UCSD-AML1 (cell line): ENCODE data around the gene PLA2G2A.
"Not testable (repeated sequence)": the region's sequence is repeated elsewhere in the genome, so short reads cannot be mapped to it uniquely, and the experiment has no call there.

ENCODE experiments used
- DNase-seq: peaks from one replicate; lab custom pipeline; 2025; ENCODE audit not compliant: unreplicated experiment; lab: John Stamatoyannopoulos, UW

Gene PLA2G2A

DNA sequence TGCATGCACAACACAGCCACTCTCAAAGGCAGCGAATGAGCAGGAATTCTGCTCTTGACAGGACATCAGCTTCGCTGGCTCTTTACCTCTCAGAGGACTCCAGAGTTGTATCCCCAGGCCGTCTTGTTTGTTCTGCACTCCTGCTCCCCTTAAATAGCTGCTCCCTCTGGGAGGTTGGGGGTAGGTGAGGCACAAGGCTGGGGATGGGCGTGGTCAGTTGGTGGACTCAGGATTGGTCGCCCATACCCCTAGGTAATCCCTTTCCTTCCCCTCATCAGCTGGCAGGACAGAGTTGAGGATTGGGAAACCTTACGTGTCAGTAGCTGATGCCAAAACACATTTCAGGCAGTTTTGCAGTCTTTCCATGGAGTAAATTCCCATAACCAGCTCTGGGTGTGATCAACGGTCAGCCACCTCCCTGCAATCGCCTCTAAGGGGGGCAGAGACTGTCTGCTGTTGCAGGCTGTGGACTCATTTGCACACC is at the start of gene PLA2G2A:
Gene PLA2G2A (minus strand): TSS at position 125 of the 484 bp plus-strand sequence. CDS start 845 bp downstream, outside the sequence.
- DNase-seq, result no peak

DNA sequence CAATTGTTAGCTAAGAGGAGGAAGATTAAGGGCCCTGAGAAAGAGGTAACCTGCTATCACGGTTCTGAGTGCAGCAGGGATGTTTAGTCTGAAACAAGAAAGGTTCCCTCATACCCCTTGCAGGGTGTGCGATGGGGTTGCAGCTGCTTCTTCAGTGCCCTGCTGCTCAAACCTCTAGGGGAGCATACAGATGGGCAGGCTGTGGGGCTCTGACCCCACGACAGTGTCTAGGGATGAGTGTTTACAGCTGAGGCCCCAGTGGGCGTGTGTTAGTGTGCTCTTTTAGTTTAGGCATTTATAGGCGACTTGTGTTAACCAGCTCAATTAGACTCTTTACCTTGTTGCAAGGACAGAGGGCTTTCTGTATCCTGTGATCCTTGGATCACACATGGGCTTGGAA is 49.3 kb upstream of the PLA2G2A start:
- DNase-seq, result no peak

DNA sequence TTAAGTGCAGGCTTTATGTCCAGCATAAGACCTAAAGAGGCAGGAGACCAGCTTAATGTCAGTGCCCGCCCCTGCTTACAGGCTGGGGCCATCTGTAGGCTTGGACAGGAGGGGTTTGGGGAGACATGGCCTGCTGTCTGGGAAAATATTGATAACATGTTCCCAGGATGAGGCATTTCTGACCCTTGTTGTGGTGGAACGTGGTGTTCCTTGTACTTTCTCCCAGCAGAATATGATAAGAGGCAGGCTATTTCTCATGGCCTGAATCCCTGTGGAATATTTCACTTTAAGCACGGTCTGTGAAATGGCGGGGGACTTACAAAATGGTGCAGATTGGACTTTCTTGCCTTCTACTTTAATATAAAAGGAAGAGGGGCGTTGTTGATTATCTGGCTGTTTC is 48.7 kb upstream of the PLA2G2A start:
- no peak for DNase-seq

DNA sequence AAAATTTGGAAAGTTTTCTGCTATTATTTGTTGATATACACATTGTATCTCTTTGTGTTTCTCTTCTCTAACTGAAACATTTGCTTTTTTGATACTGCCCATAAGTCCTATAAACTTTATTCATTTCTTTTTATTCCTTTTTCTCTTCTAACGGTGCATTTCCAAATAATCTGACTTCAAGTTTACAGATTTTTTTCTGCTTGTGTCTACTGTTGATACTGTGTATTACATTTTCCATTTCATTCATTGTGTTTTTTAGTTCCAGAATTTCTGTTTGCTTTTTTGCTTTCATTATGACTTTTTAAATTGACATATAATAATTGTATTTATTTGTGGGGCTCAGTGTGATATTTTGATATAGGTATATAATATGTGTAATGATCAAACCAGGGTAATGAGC is 38.3 kb upstream of the PLA2G2A start:
- DNase-seq, result no peak

- no peak for DNase-seq
These were observed 34.7 kb upstream of the PLA2G2A start for GRCh38 chr1:20014153-20014552.

DNA sequence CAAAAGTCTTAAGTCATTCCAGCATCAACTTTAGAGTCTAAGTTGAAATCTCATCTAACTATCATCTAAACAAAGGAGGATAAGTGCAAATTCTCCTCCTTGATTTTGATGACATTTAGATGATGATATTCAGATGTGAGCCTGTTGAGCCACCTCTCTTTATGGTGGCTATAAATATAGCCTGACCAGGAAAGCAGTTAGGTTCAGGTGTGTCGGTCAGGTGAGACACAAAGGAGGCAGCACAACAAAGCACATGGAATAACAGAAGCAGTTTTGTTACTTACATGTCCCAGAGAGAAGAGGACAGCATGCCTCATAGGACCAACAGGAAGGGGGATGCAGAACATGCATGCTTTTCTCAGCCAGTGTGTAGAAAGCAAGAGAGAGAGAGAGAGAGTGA is 30.6 kb upstream of the PLA2G2A start:
- no peak for DNase-seq

DNA sequence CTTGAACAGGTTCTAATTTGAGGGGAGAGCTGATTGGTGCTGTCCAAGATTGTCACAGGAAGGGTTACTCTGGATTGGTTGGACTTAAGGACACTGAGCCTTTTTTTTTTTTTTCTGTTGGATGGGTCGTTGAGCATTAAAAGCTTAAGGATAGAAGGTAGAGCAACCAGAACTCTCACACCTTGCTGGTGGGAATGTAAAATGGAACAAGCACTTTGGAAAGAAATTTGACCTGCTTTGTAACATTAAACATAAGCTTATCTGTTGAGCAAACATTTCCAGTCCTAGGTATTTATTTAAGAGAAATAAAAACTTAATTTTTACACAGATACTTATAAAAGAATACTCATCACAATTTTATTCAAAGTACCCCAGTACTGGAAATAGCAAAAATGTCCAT is 29.8 kb upstream of the PLA2G2A start:
- no peak for DNase-seq

GRCh38 chr1:20008391-20008841 is 29.0 kb upstream of the PLA2G2A start:
- DNase-seq, result no peak

DNA sequence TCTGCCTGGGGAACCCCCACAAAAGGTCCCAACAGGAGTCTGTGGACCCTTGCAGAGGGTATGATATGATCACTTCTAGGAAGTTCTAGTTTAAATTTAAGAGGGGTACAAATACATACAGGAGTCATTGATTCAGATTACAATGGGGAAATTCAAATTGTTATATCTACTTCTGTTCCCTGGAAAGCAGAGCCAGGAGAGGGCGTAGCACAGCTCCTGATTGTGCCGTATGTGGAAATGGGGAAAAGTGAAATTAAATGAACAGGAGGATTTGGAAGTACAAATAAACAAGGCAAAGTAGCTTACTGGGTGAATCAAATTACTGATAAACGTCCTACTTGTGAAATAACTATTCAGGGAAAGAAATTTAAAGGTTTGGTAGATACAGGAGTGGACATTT is 19.4 kb upstream of the PLA2G2A start:
- not testable (repeated sequence) for DNase-seq

DNA sequence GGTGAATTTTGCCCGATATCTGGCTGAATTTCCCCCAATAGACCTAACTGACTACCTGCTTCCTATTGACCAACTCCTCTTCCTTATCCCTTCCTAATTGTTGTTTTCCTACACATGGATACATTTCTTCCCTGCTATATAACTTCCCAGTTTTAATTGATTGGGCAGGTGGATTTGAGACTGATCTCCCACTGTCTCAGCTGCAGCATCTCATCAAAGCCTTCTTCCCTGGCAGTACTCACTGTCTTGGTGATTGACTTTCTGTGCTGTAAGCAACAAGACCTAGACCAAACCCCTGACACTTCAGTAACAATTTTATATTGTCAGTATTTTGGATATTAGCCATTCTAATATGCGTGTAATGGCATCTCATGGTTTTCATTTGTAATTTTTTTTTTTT is 11.3 kb upstream of the PLA2G2A start:
- no peak for DNase-seq

DNA sequence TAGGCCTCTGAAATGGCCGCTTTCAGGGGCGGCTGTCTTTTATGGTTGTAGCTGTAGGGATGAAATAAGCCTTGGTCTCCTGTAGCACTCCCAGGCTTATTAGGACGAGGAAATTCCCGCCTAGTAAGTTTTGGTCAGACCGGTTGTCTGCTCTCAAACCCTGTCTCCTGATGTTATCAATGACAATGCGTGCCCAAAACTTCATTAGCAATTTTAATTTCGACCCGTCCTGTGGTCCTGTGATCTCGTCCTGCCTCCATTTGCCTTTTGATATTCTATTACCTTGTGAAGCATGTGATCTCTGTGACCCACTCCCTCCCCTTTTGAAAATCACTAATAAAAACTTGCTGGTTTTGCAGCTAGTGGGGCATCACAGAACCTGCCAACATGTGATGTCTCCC is 10.8 kb upstream of the PLA2G2A start:
- DNase-seq, result not testable (repeated sequence)

- no peak for DNase-seq
These were observed 9.0 kb upstream of the PLA2G2A start for GRCh38 chr1:19988267-19989006.

DNA sequence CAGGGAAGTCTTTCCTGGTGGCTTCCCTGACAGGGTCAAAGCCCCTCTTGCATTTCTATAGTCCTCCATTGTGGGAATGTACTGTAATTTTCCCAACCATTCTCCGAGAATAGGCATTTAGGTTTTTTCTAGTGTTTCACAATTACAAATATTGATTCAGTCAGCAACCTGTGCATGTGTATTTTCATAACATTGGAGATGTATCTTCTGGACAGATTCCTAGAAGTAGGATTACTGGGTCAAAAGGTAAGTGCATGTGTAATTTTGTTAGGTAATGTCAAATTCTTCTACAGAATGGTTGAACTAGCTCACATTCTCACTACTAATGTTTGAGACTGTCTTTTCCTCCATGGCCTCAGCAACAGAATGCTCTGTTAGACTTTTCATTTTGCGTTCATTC is 8.3 kb upstream of the PLA2G2A start:
- DNase-seq, result no peak

- not testable (repeated sequence) for DNase-seq
These were observed 5.1 kb upstream of the PLA2G2A start for GRCh38 chr1:19984409-19985016.

- DNase-seq, result no peak
These were observed 2.3 kb upstream of the PLA2G2A start for GRCh38 chr1:19981507-19982312.

GRCh38 chr1:19981170-19981506 is 1.7 kb upstream of the PLA2G2A start:
- no peak for DNase-seq

DNA sequence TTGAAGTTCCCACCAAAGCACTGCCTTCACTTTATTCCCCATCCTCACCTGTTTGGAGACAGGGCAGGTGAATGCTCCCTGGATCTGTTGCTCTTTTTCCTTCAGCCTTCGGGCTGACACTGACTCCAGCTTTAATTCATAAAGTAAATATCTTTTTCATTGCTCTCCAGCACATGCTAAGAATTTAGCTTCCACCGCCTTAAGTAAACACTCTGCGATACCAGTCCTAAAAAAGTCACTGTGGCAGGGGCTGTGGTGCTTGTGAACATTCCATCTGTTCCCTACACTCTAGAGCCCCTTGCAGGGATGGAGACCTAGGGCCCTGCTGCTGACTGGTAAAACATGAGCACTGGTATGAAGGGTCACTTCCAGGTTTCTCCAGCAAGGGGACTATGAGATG is 896 bp upstream of the PLA2G2A start:
- DNase-seq, result no peak

DNA sequence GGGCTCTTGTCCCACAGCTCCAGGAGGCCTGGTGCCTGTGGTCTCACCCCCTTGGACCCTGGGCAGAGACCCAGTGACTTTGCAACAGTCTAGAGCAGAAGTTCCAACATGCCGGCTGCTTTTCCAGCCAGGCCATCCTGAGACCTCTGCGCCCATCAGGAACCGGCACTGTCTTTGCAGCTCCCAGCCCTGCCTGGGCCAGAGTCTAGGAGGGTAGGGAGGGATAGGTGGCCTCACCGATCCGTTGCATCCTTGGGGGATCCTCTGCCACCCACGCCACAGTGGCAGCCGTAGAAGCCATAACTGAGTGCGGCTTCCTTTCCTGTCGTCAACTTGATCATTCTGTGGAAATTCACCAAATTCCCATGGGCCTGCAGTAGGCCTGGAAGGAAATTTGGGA is 1.3 kb downstream of the PLA2G2A start:
- no peak for DNase-seq

DNA sequence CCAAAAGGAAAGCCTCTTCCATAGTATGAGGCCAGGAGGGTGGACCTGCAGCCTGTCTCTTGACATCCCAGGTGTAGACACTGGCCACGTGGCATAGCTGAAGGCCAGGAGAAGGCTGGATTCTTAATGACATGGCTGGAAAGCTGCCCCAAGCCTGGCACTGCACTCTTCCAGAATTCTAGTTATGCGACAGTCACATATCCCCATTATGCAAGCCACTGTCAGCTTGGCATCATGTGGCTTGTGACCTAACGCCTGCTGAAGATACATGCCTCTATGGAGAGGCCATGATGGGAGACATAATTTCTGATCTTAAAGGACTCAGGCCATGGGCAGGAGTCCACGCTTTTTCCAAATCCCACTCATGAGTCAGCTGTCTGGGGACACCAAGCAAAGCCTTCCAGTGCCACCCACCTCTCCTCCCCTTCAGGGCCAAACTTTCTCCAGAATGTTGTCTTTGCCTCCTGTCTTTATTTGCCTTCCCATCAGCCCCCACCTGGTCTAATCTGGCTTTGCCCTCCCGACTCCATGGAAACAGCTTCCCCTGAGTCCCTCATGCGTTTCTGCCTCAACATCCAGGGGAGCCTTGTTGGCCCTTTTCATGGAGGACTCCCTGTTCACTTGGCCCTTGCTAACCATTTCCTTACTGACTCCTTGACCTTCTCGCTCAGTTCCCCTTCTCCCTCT is 3.0 kb downstream of the PLA2G2A start:
- DNase-seq, result no peak

DNA sequence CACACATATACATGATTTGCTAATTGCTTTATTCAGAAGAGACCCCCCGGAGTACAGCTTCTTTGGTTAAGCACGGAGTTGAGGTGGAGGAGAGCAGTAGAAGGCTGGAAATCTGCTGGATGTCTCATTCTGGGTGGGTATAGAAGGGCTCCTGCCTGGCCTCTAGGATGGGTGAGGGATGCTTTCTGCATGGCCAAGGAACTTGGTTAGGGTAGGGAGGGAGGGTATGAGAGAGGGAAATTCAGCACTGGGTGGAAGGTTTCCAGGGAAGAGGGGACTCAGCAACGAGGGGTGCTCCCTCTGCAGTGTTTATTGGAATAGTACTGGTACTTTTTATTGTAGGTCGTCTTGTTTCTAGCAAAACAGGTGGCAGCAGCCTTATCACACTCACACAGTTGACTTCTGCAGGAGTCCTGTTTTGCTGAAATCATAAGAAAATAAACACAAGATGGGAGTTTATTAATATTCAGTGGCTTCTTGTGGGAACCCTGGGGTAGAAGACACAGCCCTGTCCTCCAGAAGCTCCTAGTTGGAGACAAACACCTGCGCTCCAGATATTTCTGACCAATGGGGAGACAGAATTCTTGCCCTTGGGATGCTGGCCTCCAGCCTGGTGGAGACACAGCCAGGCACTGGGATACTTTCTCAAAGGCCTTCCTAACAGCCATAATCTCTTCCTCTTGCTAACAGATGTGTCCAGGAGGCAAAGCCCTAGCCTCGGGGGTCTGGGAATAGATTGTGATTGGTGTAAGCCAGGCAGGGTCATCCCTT is 3.8 kb downstream of the PLA2G2A start:
- DNase-seq, result no peak
